ENCODE measurements around the gene CCDC157. TPM values are rescaled to one million over a fixed set of nuclear protein-coding genes. Genes with fewer than 3 reads are reported as not detected.
"Not testable (repeated sequence)": the region's sequence is repeated elsewhere in the genome, so short reads cannot be mapped to it uniquely, and the experiment has no call there.

The CCDC157 gene
- total RNA-seq, 4 donors from 2014 or later = 2.2 to 4.7 (median 3.1) TPM

GRCh38 chr22:30396871-30397655, 40.3 kb downstream of the CCDC157 start, which contains the start of gene SEC14L2:
SEC14L2 (plus strand) TSS chr22:30397018; CDS start chr22:30397117, 99 bp downstream.
- Histone ChIP-seq H3K4me3 (peak within 1 kb of the TSS; percentile 64), H3K27ac (peak within 1 kb of the TSS; percentile 71), H3K4me1 (peaks cover 38% of the 10 kb centered on the region), H3K9me3 (no peaks in the 10 kb centered on the region), H3K27me3 (no peaks in the 10 kb centered on the region), H3K36me3 (no peaks in the 10 kb centered on the region)
- WGBS = 0% methylated on average over 21 of the region's 56 CpGs
- TF ChIP-seq POLR2A (IDR thresholded peaks at IDR 0.05) = no peak
- TF ChIP-seq EP300 (IDR thresholded peaks at IDR 0.05) = no peak
- TF ChIP-seq POLR2AphosphoS5 (IDR thresholded peaks at IDR 0.05) = no peak
- DNase-seq (ENCODE audit: low spot score in 2 of 2) = peak; percentile 81 to 89

GRCh38 chr22:30397656-30398635, 41.1 kb downstream of the CCDC157 start:
- H3K36me3 ChIP-seq = no peaks in the 10 kb centered on the region
- WGBS = 56% methylated on average over 6 of the region's 11 CpGs
- no peak for DNase-seq (ENCODE audit: low spot score in 2 of 2)
- peak overlapping the region; percentile 71 for H3K27ac ChIP-seq
- peak overlapping the region; percentile 64 for H3K4me3 ChIP-seq
- peaks cover 38% of the 10 kb centered on the region for H3K4me1 ChIP-seq
- no peaks in the 10 kb centered on the region for H3K9me3 ChIP-seq
- H3K27me3 ChIP-seq = no peaks in the 10 kb centered on the region
- TF ChIP-seq EP300 (IDR thresholded peaks at IDR 0.05) (no peak), POLR2A (IDR thresholded peaks at IDR 0.05) (no peak), CTCF (IDR thresholded peaks at IDR 0.05) (no peak), POLR2AphosphoS5 (IDR thresholded peaks at IDR 0.05) (no peak)

GRCh38 chr22:30398685-30399680, 42.2 kb downstream of the CCDC157 start:
- TF ChIP-seq CTCF (IDR thresholded peaks at IDR 0.05) = no peak
- TF ChIP-seq POLR2AphosphoS5 (IDR thresholded peaks at IDR 0.05) = no peak
- no peak for TF ChIP-seq POLR2A (IDR thresholded peaks at IDR 0.05)
- Histone ChIP-seq H3K27me3 (no peaks in the 10 kb centered on the region), H3K4me1 (peaks cover 39% of the 10 kb centered on the region), H3K9me3 (no peaks in the 10 kb centered on the region), H3K4me3 (peak overlapping the region; percentile 64), H3K36me3 (no peaks in the 10 kb centered on the region), H3K27ac (peak overlapping the region; percentile 40)
- DNase-seq (ENCODE audit: low spot score in 2 of 2) = no peak
- WGBS = 54% methylated on average over 23 of the region's 25 CpGs

- Histone ChIP-seq H3K4me3 (no peak overlapping the region), H3K9me3 (no peaks in the 10 kb centered on the region), H3K4me1 (peaks cover 44% of the 10 kb centered on the region), H3K27ac (peak overlapping the region; percentile 40), H3K36me3 (no peaks in the 10 kb centered on the region), H3K27me3 (no peaks in the 10 kb centered on the region)
- TF ChIP-seq CTCF (IDR thresholded peaks at IDR 0.05) = no peak
- no peak for TF ChIP-seq EP300 (IDR thresholded peaks at IDR 0.05)
- TF ChIP-seq POLR2AphosphoS5 (IDR thresholded peaks at IDR 0.05) = no peak
- no peak for TF ChIP-seq POLR2A (IDR thresholded peaks at IDR 0.05)
- 77% methylated on average over 5 of the region's 5 CpGs for WGBS
- no peak for DNase-seq (ENCODE audit: low spot score in 2 of 2)
Observed at GRCh38 chr22:30399718-30400117, 42.9 kb downstream of the CCDC157 start.

GRCh38 chr22:30400159-30400558, 43.4 kb downstream of the CCDC157 start:
- no peaks in the 10 kb centered on the region for H3K9me3 ChIP-seq
- no peak for DNase-seq (ENCODE audit: low spot score in 2 of 2)
- 57% methylated on average over 1 of the region's 1 CpG for WGBS
- H3K4me3 ChIP-seq = no peak overlapping the region
- peaks cover 44% of the 10 kb centered on the region for H3K4me1 ChIP-seq
- TF ChIP-seq POLR2AphosphoS5 (IDR thresholded peaks at IDR 0.05) (no peak), POLR2A (IDR thresholded peaks at IDR 0.05) (no peak), EP300 (IDR thresholded peaks at IDR 0.05) (no peak), CTCF (IDR thresholded peaks at IDR 0.05) (no peak)
- no peaks in the 10 kb centered on the region for H3K27me3 ChIP-seq
- H3K27ac ChIP-seq = peak overlapping the region; percentile 40
- no peaks in the 10 kb centered on the region for H3K36me3 ChIP-seq

- peaks cover 44% of the 10 kb centered on the region for H3K4me1 ChIP-seq
- H3K27me3 ChIP-seq; H3K4me3 ChIP-seq; H3K36me3 ChIP-seq; H3K27ac ChIP-seq; H3K9me3 ChIP-seq; DNase-seq (ENCODE audit: low spot score in 2 of 2): not testable (repeated sequence)
- 99% methylated on average over 3 of the region's 3 CpGs for WGBS
Observed at GRCh38 chr22:30401024-30401423, 44.2 kb downstream of the CCDC157 start.

Data from suprapubic skin (tissue), 4 donors.